Activated naive CD4-positive, alpha-beta T cell treated with Interleukin-2 at 50 U/mL for 16 hours (primary cell): ENCODE results near the gene MARF1.
"Not testable (repeated sequence)": the region's sequence is repeated elsewhere in the genome, so short reads cannot be mapped to it uniquely, and the experiment has no call there.

Experiments
- DNase-seq: peaks from one replicate; pipeline ENCODE4 v3.0.0-alpha.2; 2020

Gene MARF1

DNA sequence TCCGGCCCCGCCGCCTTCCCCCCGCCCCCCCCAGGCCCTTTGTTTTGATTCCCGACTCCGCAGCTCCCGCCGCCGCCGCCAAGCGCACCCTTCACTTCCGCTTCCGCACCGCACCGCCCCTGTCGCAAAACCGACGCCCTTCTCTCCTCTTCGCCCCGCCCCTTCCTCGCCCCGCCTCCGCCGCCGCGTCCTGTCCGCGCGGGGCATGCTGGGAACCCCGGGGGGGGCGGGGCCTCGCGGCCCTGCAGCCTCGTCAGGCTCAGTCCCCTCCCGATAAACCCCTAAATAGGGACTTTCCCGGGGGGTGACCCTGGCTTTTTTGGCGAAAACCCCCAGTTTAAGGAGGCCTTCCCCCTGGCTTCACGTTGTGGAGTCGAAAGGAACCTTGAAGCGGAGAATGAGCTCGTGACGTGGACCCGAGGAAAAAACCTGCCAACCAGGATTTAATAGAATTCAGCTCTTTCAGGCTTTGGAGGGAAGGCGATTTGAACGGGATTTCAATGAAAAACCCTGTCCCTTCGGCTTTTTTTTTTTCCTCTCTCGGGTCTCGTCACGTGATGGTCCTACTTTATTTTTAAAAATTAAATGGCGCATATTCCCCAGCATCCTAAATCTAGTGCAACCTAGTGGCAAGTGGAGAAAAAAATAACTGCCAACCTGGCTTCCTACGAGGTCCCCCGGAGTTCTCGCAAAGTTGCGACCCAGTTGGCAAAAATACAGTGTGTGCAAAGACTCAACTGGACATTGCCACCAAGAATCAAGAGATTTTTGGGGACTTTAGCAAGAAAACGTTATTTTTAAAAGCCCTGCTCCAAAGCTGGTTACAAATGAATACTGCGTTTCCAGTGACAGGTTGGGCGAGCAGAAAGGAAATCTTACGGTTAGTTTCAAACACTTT is at the start of gene MARF1:
MARF1 (minus strand) TSS at position 107 of the 898 bp plus-strand sequence. CDS start 3,921 bp downstream, outside the sequence.
- DNase-seq: peak; percentile 99

DNA sequence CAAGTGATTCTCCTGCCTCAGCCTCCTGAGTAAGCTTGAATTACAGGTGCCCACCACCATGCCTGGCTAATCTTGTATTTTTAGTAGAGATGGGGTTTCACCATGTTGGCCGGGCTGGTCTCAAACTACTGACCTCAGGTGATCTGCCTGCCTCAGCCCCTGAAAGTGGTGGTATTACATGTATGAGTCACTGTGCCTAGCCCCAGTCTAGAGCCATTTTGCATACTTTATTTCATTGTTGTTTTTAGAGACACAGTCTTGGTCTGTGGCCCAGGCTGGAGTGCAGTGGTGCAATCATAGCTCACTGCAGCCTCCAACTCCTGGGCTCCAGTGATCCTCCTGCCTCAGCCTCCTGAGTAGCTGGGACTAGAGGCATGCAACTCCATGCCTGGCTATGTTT is 49.6 kb upstream of the MARF1 start:
- not testable (repeated sequence) for DNase-seq

- no peak for DNase-seq
Observed at GRCh38 chr16:15691046-15691445, 48.1 kb upstream of the MARF1 start.

GRCh38 chr16:15690296-15690695 is 47.3 kb upstream of the MARF1 start:
- DNase-seq: no peak

- DNase-seq: no peak
Observed at GRCh38 chr16:15689290-15689689, 46.3 kb upstream of the MARF1 start.

- no peak for DNase-seq
Observed at GRCh38 chr16:15686287-15686686, 43.3 kb upstream of the MARF1 start.

- DNase-seq: peak; percentile 65
Observed at GRCh38 chr16:15682105-15682570, 39.2 kb upstream of the MARF1 start.

- no peak for DNase-seq
Observed at GRCh38 chr16:15677447-15677846, 34.5 kb upstream of the MARF1 start.

DNA sequence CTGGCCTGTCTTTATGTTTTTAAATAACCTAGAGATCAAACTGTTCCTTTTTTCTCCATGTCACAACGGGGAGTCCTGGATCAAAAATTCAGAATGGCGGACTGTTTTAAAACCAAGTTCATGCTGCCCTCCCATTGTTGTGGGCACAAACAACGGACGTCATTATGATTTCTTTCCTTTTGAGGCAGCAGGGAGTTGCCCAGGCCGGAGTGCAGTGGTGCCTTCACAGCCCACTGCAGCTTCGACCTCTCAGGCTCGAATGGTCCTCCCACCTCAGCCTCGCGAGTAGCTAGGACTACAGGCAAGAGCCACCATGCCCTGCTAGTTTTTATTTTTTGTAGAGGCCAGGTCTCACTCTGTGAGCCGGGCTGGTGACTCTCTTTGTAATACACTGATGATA is 33.6 kb upstream of the MARF1 start:
- DNase-seq: no peak

DNA sequence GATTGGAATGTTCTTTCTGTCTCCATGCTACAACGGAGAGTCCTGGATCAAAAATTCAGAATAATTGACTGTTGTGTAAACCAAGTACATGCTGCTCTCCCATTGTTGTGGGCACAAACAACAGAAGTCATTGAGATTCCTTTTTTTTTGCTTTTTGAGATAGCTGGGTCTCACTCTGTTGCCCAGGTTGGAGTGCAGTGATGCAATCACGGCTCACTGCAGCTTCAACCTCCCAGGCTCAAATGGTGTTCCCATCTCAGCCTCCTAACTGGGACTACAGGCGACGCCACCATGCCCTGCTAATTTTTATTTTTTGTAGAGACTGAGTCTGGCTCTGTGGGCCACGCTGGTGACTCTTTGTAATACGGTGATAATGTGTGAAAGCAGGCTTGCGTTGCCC is 31.6 kb upstream of the MARF1 start:
- DNase-seq: no peak

DNA sequence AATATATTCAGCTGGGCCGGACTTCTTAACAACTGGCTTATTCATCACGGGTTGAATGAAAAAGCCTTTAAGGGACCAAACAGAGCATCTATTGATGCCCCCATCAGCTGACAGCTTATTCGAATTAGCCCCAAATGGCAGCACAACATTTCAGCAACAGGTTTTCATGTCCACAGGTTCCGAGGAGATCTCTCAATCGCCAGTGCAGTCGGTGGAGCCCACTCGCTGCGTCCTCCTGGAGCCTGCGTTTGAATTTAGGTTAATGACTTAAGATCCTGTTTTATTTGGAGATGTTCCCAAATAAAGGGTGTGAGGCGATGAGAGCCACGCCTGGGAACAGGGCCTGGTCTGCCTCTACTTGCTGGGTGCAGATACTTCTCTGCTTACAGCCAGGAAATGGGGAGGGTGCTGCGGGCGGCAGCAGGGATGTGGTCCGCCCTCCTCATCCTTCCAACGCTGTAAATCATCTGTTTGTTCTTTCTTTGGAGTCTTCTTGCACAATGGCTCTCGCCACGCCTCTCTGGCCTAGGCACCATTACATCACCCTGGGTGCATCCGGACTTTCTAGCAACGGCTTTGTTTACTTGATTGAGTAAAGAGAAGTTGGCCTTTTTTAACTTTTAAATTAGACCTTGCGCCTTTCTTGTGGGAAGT is 29.7 kb upstream of the MARF1 start:
- DNase-seq: peak; percentile 59

- DNase-seq: not testable (repeated sequence)
Observed at GRCh38 chr16:15672127-15672513, 29.2 kb upstream of the MARF1 start.

DNA sequence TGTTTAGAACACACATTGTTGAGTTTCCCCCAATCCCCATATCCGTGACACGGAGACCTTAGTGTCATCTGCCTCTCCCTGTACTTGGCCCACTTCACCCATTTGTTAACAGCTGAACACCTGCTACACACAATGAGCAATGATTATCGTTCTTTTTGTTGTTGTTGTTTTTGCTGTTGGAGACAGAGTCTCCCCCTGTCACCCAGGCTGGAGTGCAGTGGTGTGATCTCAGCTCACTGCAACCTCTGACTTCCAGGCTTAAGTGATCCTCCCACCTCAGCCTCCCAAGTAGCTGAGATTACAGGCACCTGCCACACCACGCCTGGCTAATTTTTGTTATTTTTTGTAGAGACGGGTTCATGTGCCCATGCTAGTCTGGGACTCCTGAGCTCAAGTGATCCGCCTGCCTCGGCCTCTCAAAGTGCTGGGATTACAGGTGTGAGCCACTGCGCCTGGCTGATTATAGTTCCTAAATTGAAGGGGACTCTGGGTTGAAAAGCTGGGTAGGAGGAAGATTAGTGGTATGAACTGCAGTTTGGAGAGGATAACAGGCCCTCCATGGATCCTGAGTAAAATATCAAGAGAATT is 28.7 kb upstream of the MARF1 start:
- no peak for DNase-seq

- no peak for DNase-seq
Observed at GRCh38 chr16:15667091-15667742, 24.3 kb upstream of the MARF1 start.

- no peak for DNase-seq
Observed at GRCh38 chr16:15665107-15665506, 22.2 kb upstream of the MARF1 start.

DNA sequence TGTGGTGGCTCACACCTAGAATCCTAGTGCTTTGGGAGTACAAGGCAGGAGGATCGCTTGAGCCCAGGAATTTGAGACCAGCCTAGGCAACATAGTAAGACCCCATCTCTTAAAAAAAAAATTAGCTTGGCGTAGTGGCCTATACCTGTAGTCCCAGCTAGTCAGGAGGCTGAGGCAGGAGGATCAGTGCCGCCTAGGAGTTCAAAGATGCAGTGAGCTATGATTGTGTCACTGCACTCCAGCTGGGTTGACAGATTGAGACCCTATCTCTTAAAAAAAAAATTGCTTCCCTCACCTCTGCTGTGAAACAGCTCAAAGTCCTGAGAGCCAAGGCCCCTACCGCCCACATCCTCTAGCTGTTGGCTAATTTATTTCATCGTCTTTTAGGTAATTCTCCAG is 17.2 kb upstream of the MARF1 start:
- DNase-seq: no peak

GRCh38 chr16:15658556-15658955 is 15.6 kb upstream of the MARF1 start:
- no peak for DNase-seq

GRCh38 chr16:15658149-15658548 is 15.2 kb upstream of the MARF1 start:
- no peak for DNase-seq

DNA sequence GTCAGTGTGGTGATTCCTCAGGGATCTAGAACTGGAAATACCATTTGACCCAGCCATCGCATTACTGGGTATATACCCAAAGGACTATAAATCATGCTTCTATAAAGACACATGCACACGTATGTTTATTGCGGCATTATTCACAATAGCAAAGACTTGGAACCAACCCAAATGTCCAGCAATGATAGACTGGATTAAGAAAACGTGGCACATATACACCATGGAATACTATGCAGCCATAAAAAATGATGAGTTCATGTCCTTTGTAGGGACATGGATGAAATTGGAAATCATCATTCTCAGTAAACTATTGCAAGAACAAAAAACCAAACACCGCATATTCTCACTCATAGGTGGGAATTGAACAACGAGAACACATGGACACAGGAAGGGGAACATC is 12.6 kb upstream of the MARF1 start:
- DNase-seq: not testable (repeated sequence)

GRCh38 chr16:15654591-15654990 is 11.6 kb upstream of the MARF1 start:
- no peak for DNase-seq

DNA sequence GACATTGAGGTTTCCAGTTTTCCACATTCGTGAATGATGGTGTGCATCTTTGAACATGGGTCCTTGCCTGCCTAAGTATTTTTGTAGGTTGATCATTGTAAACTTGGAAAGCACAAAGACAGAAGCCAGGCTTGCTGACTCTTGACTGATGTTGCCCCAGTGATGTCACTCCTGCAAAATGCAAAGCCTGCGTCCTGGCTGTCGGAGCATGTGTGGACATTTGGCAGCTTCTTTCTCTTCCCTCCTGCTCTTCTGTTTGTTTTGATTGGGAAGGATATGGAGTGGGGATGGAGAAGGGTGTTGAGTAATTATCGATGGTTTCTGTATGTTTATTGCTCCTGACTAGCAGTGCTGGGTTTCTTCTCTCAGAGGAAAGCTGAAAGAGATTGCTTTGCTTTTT is 10.3 kb upstream of the MARF1 start:
- DNase-seq: no peak

DNA sequence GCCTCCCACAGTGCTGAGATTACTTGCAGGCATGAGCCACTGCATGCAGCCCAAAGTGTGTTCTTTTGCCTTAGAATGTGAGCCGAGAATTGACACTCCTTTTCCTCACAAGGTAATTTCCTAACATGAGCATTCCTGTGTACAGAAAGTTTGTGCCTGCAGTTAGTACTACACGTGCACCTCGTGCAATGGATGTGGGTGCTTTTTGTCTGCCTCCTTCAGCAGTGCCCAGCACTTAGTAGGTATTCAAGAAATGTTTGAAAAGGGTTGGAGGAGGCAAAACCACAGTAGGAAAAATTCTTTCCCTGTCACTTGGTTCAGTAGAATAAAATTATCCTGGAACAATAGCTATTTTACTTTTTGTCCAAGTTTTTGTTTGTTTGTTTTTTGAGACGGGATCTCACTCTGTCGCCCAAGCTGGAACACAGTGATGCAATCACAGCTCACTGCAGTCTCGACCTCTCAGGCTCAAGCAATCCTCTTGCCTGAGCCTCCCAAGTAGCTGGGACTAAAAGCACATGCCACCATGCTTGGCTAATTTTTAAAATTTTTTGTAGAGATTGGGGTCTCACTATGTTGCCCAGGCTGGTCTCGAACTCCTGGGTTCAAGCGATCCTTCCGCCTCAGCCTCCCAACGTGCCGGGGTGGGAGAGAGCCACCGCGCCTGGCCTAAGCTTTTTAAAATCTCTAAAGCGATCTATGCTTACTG is 9.5 kb upstream of the MARF1 start:
- no peak for DNase-seq
